Right renal pelvis (tissue), 4 donors: ENCODE data around the gene KAT7. TPM values are rescaled to one million over a fixed set of nuclear protein-coding genes. Genes with fewer than 3 reads are reported as not detected.

Experiments used
- polyA plus RNA-seq, 4 donors: library from polyadenylated mRNA; unstranded; fragments of 120-200 nt; gene quantifications; one replicate each; pipeline ENCODE4 v1.2.1, GENCODE V29; 2013; ENCODE audit not compliant: insufficient read length in 4 of 4

The KAT7 gene
- polyA plus RNA-seq, 4 donors = 48.0 to 58.2 (median 52.1) TPM

Other genes with a start within 250 kb of the KAT7 start
- gene NXPH3, start 212.8 kb upstream of the KAT7 start, polyA plus RNA-seq = 1 to 10 TPM; 1.1 to 1.5 (median 1.3) TPM
- gene SPOP, start 110.6 kb upstream of the KAT7 start, polyA plus RNA-seq = 10 to 100 TPM; 61.0 to 70.6 (median 64.2) TPM
- gene SLC35B1, start 80.7 kb upstream of the KAT7 start, polyA plus RNA-seq = 10 to 100 TPM; 79.3 to 86.4 (median 83.1) TPM
- 10 to 100 TPM; 18.0 to 21.8 (median 20.2) TPM for gene FAM117A, start 24.6 kb upstream of the KAT7 start, polyA plus RNA-seq
- under 1 TPM in 1 of 4 donors, not detected in 3; 0.17 TPM for gene TAC4, start 59.4 kb downstream of the KAT7 start, polyA plus RNA-seq
- under 1 TPM; 0.52 to 0.78 (median 0.62) TPM for gene DLX4, start 180.5 kb downstream of the KAT7 start, polyA plus RNA-seq
- gene DLX3, start 206.5 kb downstream of the KAT7 start, polyA plus RNA-seq = 1 to 10 TPM in 3 of 4 donors, under 1 TPM in 1; 0.90 to 1.6 (median 1.2) TPM